Upper lobe of left lung (tissue), 4 donors: ENCODE measurements around the gene NAA16.

Experiments
- EP300 ChIP-seq, 4 donors: sonication (generic); formaldehyde crosslinking; IDR thresholded peaks; one replicate each; pipeline ENCODE4 v1.5.1; 2017; ENCODE audit warnings: antibody characterized with exemption in 4 of 4, control low read depth in 2 of 4
- POLR2A ChIP-seq, 4 donors: fragments of 450-650 bp; IDR thresholded peaks; one replicate each; pipeline ENCODE4 v1.5.1; 2016 to 2017; ENCODE audit warnings: antibody characterized with exemption in 4 of 4, mild to moderate bottlenecking in 2 of 4
- TF ChIP-seq, protein P1 (sequence below), 6 experiments: fragments of 450-650 bp in 4 of 6; fragments of 200-600 bp in 2 of 6; sonication (generic) in 2 of 6; IDR thresholded peaks; one replicate each; pipeline ENCODE4 v1.5.1; 2016 to 2019; ENCODE audit warnings: antibody characterized with exemption in 6 of 6

DNA sequence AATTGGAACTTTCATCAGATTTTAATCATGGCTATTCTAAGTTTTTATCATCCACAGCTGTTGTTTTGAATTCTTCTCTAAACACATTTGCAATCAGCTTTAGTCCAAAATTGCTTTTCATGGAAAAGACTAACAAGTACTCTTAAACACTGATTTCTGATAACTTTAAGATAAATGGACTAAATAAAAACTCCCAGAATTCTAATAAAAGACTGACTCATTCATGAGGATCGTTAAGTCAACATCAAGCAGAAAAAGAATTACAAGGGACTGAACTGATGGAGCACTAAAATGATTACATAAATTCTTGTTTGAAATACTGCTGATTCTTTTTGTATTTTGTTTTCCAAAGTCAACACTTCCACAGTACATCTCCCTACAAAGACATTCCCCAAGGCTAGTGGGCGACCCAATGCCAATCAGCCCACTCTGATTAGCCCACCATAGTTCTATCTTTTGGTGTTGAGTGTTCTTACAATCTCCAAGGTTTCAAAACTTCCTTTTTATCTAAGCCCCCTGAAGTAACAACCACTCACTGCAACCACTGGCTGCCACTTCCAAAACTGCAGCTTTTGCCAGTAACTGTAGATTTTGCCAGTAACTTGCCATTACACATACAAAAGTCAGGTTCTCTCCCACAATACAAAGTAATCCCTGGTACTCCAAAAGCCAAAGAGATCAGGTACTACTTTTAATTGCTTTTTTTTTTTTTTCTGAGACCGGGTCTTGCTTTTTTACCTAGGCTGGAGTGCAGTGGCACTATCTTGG is 14.0 kb upstream of the NAA16 start:
- TF ChIP-seq, protein P1, sequence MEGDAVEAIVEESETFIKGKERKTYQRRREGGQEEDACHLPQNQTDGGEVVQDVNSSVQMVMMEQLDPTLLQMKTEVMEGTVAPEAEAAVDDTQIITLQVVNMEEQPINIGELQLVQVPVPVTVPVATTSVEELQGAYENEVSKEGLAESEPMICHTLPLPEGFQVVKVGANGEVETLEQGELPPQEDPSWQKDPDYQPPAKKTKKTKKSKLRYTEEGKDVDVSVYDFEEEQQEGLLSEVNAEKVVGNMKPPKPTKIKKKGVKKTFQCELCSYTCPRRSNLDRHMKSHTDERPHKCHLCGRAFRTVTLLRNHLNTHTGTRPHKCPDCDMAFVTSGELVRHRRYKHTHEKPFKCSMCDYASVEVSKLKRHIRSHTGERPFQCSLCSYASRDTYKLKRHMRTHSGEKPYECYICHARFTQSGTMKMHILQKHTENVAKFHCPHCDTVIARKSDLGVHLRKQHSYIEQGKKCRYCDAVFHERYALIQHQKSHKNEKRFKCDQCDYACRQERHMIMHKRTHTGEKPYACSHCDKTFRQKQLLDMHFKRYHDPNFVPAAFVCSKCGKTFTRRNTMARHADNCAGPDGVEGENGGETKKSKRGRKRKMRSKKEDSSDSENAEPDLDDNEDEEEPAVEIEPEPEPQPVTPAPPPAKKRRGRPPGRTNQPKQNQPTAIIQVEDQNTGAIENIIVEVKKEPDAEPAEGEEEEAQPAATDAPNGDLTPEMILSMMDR (IDR thresholded peaks at IDR 0.05) = no peak
- no peak for TF ChIP-seq POLR2A (IDR thresholded peaks at IDR 0.05)
- no peak for TF ChIP-seq EP300 (IDR thresholded peaks at IDR 0.05)
